K562 (cell line): Measurements from ENCODE around the gene ZNF740. TPM values are rescaled to one million over a fixed set of nuclear protein-coding genes. Genes with fewer than 3 reads are reported as not detected.

ENCODE experiments used
- ATAC-seq: fragments of 200-7000 bp; cut with Tn5 transposase; 3 replicates; pipeline ENCODE4 v1.9.1; 2020; ENCODE audit warnings: moderate library complexity
- BruUV-seq: library from RNA; stranded (reverse); fragments of 400-500 nt; replicated peaks from 2 replicates; lab custom pipeline; 2021; lab: Mats Ljungman, UMichigan
- CTCF ChIA-PET: fragments of 300-600 bp; formaldehyde crosslinking; extraction: SDS; loops from one replicate; lab custom pipeline; 2021; ENCODE audit warnings: low intra/inter-chr PET ratio; lab: Yijun Ruan, JAX
- POLR2A ChIA-PET: fragments of 300-600, 350-650 bp; sonication (Branson Sonifier 250); formaldehyde crosslinking; extraction: SDS; loops from one replicate; lab custom pipeline; 2021; ENCODE audit warnings: antibody characterized with exemption, inconsistent platforms; lab: Yijun Ruan, JAX
- DNase-seq, 4 experiments: peaks; one replicate each; pipeline versions ENCODE4 v3.0.0 to v3.0.0-alpha.2; 2011 to 2018; ENCODE audit warnings: low spot score in 3 of 4, mixed read lengths in 3 of 4; ENCODE audit errors: extremely low read depth in 1 of 4
- FAIRE-seq: peaks from 2 replicates; lab custom pipeline; 2011; peaks lifted over from hg19 to GRCh38; lab: Jason Lieb, UNC
- H2AFZ ChIP-seq: 2 replicates; pipeline ENCODE4 v1.6.0; 2011; ENCODE audit warnings: low read depth, low read length, control low read depth, inconsistent platforms
- H3K27ac ChIP-seq: fragments of 200-600 bp; 3 replicates; pipeline ENCODE4 v1.8.0; 2011; ENCODE audit warnings: low read depth, mild to moderate bottlenecking, control low read depth, inconsistent platforms, low read length, moderate library complexity, mixed read lengths; ENCODE audit errors: extremely low read depth
- H3K27me3 ChIP-seq, 2 experiments: fragments of 300-600 bp in 1 of 2; 2 replicates in 1 of 2; 3 replicates in 1 of 2; pipeline versions ENCODE4 v1.6.0 to v1.8.0; 2011; ENCODE audit warnings: inconsistent platforms in 2 of 2, low read length in 2 of 2, mild to moderate bottlenecking in 1 of 2, mixed read lengths in 1 of 2, moderate library complexity in 1 of 2; ENCODE audit not compliant: control insufficient read depth in 2 of 2, insufficient read depth in 2 of 2
- H3K36me3 ChIP-seq: fragments of 300-600 bp; 3 replicates; pipeline ENCODE4 v1.8.0; 2011; ENCODE audit warnings: mild to moderate bottlenecking, low read length, inconsistent platforms; ENCODE audit not compliant: control insufficient read depth, insufficient read depth
- H3K4me1 ChIP-seq, 2 experiments: fragments of 200-600 bp in 1 of 2; replicated peaks in 1 of 2; 2 replicates in 1 of 2; 3 replicates in 1 of 2; pipeline versions ENCODE4 v1.5.1 to v1.8.0; 2011; ENCODE audit warnings: inconsistent platforms in 2 of 2, low read length in 2 of 2, mild to moderate bottlenecking in 1 of 2, mixed read lengths in 1 of 2, moderate library complexity in 1 of 2; ENCODE audit not compliant: control insufficient read depth in 2 of 2, insufficient read depth in 2 of 2
- H3K4me2 ChIP-seq: 2 replicates; pipeline ENCODE4 v1.6.1; 2011; ENCODE audit warnings: low read length, control low read depth, inconsistent platforms, mixed read lengths; ENCODE audit not compliant: insufficient read depth
- H3K4me3 ChIP-seq: fragments of 200-600 bp; sonication (generic), shearing (Covaris generic); 2 replicates; pipeline ENCODE4 v1.5.1; 2016; ENCODE audit warnings: control low read depth, inconsistent platforms
- H3K79me2 ChIP-seq: fragments of 200-600 bp; 3 replicates; pipeline ENCODE4 v1.8.0; 2011; ENCODE audit warnings: low read length, inconsistent platforms; ENCODE audit not compliant: control insufficient read depth, insufficient read depth
- H3K9ac ChIP-seq, 2 experiments: 2 replicates each; pipeline versions ENCODE4 v1.6.0 to v1.6.1; 2011; ENCODE audit warnings: low read depth in 2 of 2, low read length in 2 of 2, control low read depth in 1 of 2, inconsistent platforms in 1 of 2, mild to moderate bottlenecking in 1 of 2, mixed read lengths in 1 of 2; ENCODE audit not compliant: insufficient read depth in 1 of 2
- H3K9me1 ChIP-seq: one replicate; pipeline ENCODE4 v1.6.0; 2011; ENCODE audit warnings: inconsistent platforms, mild to moderate bottlenecking, low read length, moderate library complexity; ENCODE audit not compliant: control insufficient read depth, insufficient read depth
- H3K9me3 ChIP-seq: replicated peaks from 2 replicates; pipeline ENCODE4 v1.5.1; 2011; ENCODE audit warnings: low read depth, low read length, inconsistent platforms; ENCODE audit not compliant: control insufficient read depth, insufficient read depth
- H4K20me1 ChIP-seq: replicated peaks from 2 replicates; pipeline ENCODE4 v1.6.1; 2011; ENCODE audit warnings: low read length, inconsistent platforms, mixed read lengths; ENCODE audit not compliant: control insufficient read depth, insufficient read depth
- ARID3B ChIP-seq: fragments of 250-450 bp; sonication (Bioruptor Pico); IDR thresholded peaks from 2 replicates; pipeline ENCODE4 v1.4.0; 2020; ENCODE audit warnings: borderline replicate concordance
- ARNT ChIP-seq, 2 experiments: fragments of 450-650 bp; IDR thresholded peaks; 2 replicates each; pipeline ENCODE4 v1.6.1; 2016; ENCODE audit warnings: mild to moderate bottlenecking in 1 of 2
- CEBPB ChIP-seq: fragments of 450-650 bp; IDR thresholded peaks from 2 replicates; pipeline ENCODE4 v1.6.1; 2016; ENCODE audit warnings: missing genetic modification characterization, missing compliant biosample characterization
- GMEB1 ChIP-seq: fragments of 250-450 bp; sonication (Bioruptor Pico); IDR thresholded peaks from 2 replicates; pipeline ENCODE4 v1.4.0; 2020; ENCODE audit warnings: mild to moderate bottlenecking
- JUN ChIP-seq, 2 experiments: sonication (generic) in 1 of 2; formaldehyde crosslinking in 1 of 2; IDR thresholded peaks; 2 replicates each; pipeline versions ENCODE4 v1.6.1 to v1.8.0; 2012 to 2022; ENCODE audit warnings: borderline replicate concordance in 2 of 2, mild to moderate bottlenecking in 2 of 2, improper control_type of control experiment in 1 of 2, low read depth in 1 of 2, low read length in 1 of 2, missing genetic modification reagents in 1 of 2
- LEF1 ChIP-seq: fragments of 450-650 bp; IDR thresholded peaks from 2 replicates; pipeline ENCODE4 v1.6.1; 2016; ENCODE audit warnings: mild to moderate bottlenecking
- RBM14 ChIP-seq: fragments of 200-400 bp; formaldehyde crosslinking; IDR thresholded peaks from 2 replicates; pipeline ENCODE4 v1.6.1; 2018; ENCODE audit warnings: low read depth, mild to moderate bottlenecking, low read length, moderate library complexity, borderline replicate concordance; ENCODE audit not compliant: insufficient read depth
- RBM39 ChIP-seq: fragments of 200-400 bp; formaldehyde crosslinking; optimal IDR thresholded peaks from 2 replicates; pipeline ENCODE3; 2018; ENCODE audit warnings: low read depth, low read length
- SMARCE1 ChIP-seq: fragments of 450-650 bp; IDR thresholded peaks from 2 replicates; pipeline ENCODE4 v1.7.1; 2016; ENCODE audit warnings: mild to moderate bottlenecking
- SREBF2 ChIP-seq: sonication (generic); formaldehyde crosslinking; IDR thresholded peaks from 2 replicates; pipeline ENCODE4 v1.4.0; 2020; ENCODE audit warnings: mild to moderate bottlenecking, missing genetic modification reagents
- SRSF1 ChIP-seq: fragments of 200-400 bp; formaldehyde crosslinking; IDR thresholded peaks from 2 replicates; pipeline ENCODE4 v1.6.1; 2017; ENCODE audit warnings: mild to moderate bottlenecking, low read depth, low read length, moderate library complexity
- TCF7 ChIP-seq: sonication (generic); IDR thresholded peaks from 2 replicates; pipeline ENCODE4 v1.6.1; 2016; ENCODE audit warnings: antibody characterized with exemption, borderline replicate concordance
- TGIF2 ChIP-seq: sonication (generic); formaldehyde crosslinking; IDR thresholded peaks from 2 replicates; pipeline ENCODE4 v1.8.1; 2022; ENCODE audit warnings: mild to moderate bottlenecking, missing genetic modification reagents, moderate library complexity
- ZBTB8A ChIP-seq: fragments of 450-650 bp; IDR thresholded peaks from 2 replicates; pipeline ENCODE4 v1.6.1; 2018; ENCODE audit warnings: mild to moderate bottlenecking, moderate library complexity; ENCODE audit not compliant: partially characterized antibody
- ZFP1 ChIP-seq: fragments of 450-650 bp; formaldehyde crosslinking; IDR thresholded peaks from 2 replicates; pipeline ENCODE4 v1.4.0; 2020; ENCODE audit warnings: mild to moderate bottlenecking, mixed read lengths
- ZFX ChIP-seq: sonication (generic); formaldehyde crosslinking; IDR thresholded peaks from 2 replicates; pipeline ENCODE4 v1.8.0; 2022; ENCODE audit warnings: mild to moderate bottlenecking, missing genetic modification reagents, moderate library complexity
- ZNF184 ChIP-seq: sonication (generic); formaldehyde crosslinking; IDR thresholded peaks from 2 replicates; pipeline ENCODE4 v1.5.0; 2020; ENCODE audit warnings: missing genetic modification reagents
- ZNF740 ChIP-seq, 3 experiments: fragments of 200-800 bp in 1 of 3; sonication (Bioruptor generic) in 1 of 3; sonication (generic) in 1 of 3; formaldehyde crosslinking in 1 of 3; IDR thresholded peaks; 2 replicates each; pipeline versions ENCODE4 v1.6.1 to v1.8.0; 2016 to 2022; ENCODE audit warnings: mild to moderate bottlenecking in 2 of 3, missing compliant biosample characterization in 2 of 3, missing genetic modification characterization in 2 of 3, missing genetic modification reagents in 1 of 3
- ZNF780A ChIP-seq: fragments of 250-450 bp; sonication (Bioruptor Pico); IDR thresholded peaks from 2 replicates; pipeline ENCODE4 v1.5.0; 2021; ENCODE audit warnings: mild to moderate bottlenecking
- WGBS: fragments of 100-300 bp; shearing (Covaris generic); methylation state at CpG from one replicate; pipeline ENCODE4 v1.1.6; 2016; ENCODE audit warnings: low coverage, mixed read lengths; ENCODE audit not compliant: insufficient coverage; ENCODE audit errors: missing lambda C conversion rate; 5-methylcytosine and 5-hydroxymethylcytosine counted together
- in situ Hi-C: fragments of 300-500 bp; cut with MboI; formaldehyde crosslinking; loops from 4 replicates; pipeline ENCODE4 v1.15.0; 2018; ENCODE audit warnings: inconsistent platforms, mixed read lengths
- intact Hi-C: fragments of 100-400 bp; cut with micrococcal nuclease; formaldehyde crosslinking; loops from 2 replicates; pipeline ENCODE4 v1.14.2; 2022
- polyA plus RNA-seq, 8 experiments: library from polyadenylated mRNA; depleted of rRNA in 4 of 8; stranded (reverse) in 5 of 8; unstranded in 3 of 8; fragments of >200 nt; fragmentation: Nextera tagmentation in 2 of 8; fragmentation: Illumina TruSeq in 1 of 8; extraction: Ambion mirVana in 2 of 8; extraction: Trizol in 1 of 8; gene quantifications; 2 replicates each; pipeline versions ENCODE4 v1.2.1 to v1.2.3, GENCODE V29; 2011 to 2014; ENCODE audit warnings: inconsistent platforms in 1 of 8, missing spikeins in 1 of 8
- total RNA-seq, 7 experiments: library from RNA; depleted of rRNA in 6 of 7; stranded (reverse); fragments of >200 nt in 6 of 7; fragmentation: Illumina TruSeq in 2 of 7; extraction: Trizol in 2 of 7; gene quantifications; 2 replicates each; pipeline versions ENCODE4 v1.2.1 to v1.2.3, GENCODE V29; 2011 to 2021; ENCODE audit warnings: low replicate concordance in 1 of 7

Gene ZNF740
- total and polyA plus RNA-seq, 9 of the 15 experiments (the other 6 are each of a cell fraction or from before 2014, with no cell fraction given): 0.57 to 46.4 (median 18.6) TPM

GRCh38 chr12:53198486-53199110 lies 18.1 kb downstream of the ZNF740 start:
- H3K4me3 ChIP-seq: no peak overlapping the region
- ChIA-PET CTCF (no interaction called here), POLR2A (interaction anchor here (0.5 to 3.1 kb wide), 7 partner anchors 8 to 826 kb away, joined by 3 to 11 read pairs (median 4); partner anchors contain the start of gene PFDN5)
- H2AFZ ChIP-seq: peak overlapping the region; percentile 38; the same call in 1 of the 2 replicates
- in situ Hi-C loops: no loop called here
- intact Hi-C loops: no loop called here
- no peak overlapping the region for H3K4me2 ChIP-seq
- FAIRE-seq (no peak), ATAC-seq (no peak), DNase-seq (no peak)
- no peaks in the 10 kb centered on the region for H3K79me2 ChIP-seq
- no peaks in the 10 kb centered on the region for H3K9me1 ChIP-seq
- no peaks in the 10 kb centered on the region for H3K36me3 ChIP-seq
- H3K27ac ChIP-seq: no peak overlapping the region
- H3K4me1 ChIP-seq: peaks cover 28 to 31% of the 10 kb centered on the region in 2 experiments; a peak in 4 of 5 replicates
- H3K9ac ChIP-seq: peak overlapping the region in 1 of 2 experiments; percentile 56; a peak in 1 of 4 replicates
- H3K9me3 ChIP-seq: no peaks in the 10 kb centered on the region
- BruUV-seq: no TSS peak
- no peaks in the 10 kb centered on the region for H4K20me1 ChIP-seq
- H3K27me3 ChIP-seq: no peaks in the 10 kb centered on the region
- 63% methylated on average over 3 of the region's 5 CpGs for WGBS
- TF ChIP-seq ZNF184: no peak
- no peak for TF ChIP-seq LEF1
- no peak for TF ChIP-seq ZNF780A (CRISPR knock-in tag)
- TF ChIP-seq GMEB1 (CRISPR knock-in tag): no peak
- TF ChIP-seq JUN (IDR thresholded peaks at IDR 0.05; ENCODE audit: borderline replicate concordance, low read depth, low read length): no peak
- no peak for TF ChIP-seq JUN (CRISPR knock-in tag; IDR thresholded peaks at IDR 0.05; ENCODE audit: borderline replicate concordance)
- no peak for TF ChIP-seq ARNT (IDR thresholded peaks at IDR 0.05)
- TF ChIP-seq ZFP1 (CRISPR knock-in tag): no peak
- no peak for TF ChIP-seq SRSF1
- no peak for TF ChIP-seq SMARCE1
- no peak for TF ChIP-seq ZNF740 (CRISPR knock-in tag; IDR thresholded peaks at IDR 0.05)
- no peak for TF ChIP-seq ZNF740 (tag; IDR thresholded peaks at IDR 0.05)
- TF ChIP-seq RBM14: no peak
- TF ChIP-seq ZBTB8A: no peak
- no peak for TF ChIP-seq CEBPB (tag)
- no peak for TF ChIP-seq ZFX (CRISPR knock-in tag)
- TF ChIP-seq ARID3B: no peak
- TF ChIP-seq SREBF2 (CRISPR knock-in tag): no peak
- no peak for TF ChIP-seq TCF7
- no peak for TF ChIP-seq TGIF2
- no peak for TF ChIP-seq RBM39
